ENCODE results near the gene PLEK2.
"Not testable (repeated sequence)": the region's sequence is repeated elsewhere in the genome, so short reads cannot be mapped to it uniquely, and the experiment has no call there.

The PLEK2 gene

DNA sequence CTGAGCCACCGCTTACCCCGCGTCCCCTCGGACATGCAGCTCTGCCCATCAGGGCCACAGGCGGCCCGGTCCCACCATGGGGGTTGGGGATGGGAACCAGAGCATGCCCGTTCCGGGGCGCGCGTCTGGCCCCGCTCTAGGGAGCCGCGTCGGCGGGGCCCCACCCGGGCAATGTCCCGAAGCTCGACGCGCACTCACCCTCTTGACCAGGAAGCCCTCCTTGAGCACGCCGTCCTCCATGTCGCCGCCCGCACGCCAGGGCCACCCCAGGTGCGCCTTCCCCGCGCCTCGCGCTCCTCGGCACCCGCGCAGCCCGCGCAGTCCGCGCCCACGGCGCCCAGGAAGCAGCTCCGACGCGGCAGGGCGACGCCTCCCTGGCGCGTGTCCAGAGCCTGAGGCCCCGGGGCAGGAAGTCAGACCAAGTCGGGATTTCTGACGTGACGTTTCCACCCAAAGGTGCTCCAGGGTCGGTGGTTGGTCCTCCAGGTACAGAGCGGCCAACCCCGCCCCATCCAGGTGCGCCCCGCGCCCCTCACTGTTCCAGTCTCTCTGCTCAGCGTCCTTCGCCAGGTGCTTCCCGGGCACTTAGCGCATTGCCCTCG lies at the start of gene PLEK2:
Gene PLEK2, minus strand, starts transcription at position 346 of the 602 bp plus-strand sequence. Its CDS starts 106 bp downstream, at position 240.
- peak; percentile 45 for DNase-seq

DNA sequence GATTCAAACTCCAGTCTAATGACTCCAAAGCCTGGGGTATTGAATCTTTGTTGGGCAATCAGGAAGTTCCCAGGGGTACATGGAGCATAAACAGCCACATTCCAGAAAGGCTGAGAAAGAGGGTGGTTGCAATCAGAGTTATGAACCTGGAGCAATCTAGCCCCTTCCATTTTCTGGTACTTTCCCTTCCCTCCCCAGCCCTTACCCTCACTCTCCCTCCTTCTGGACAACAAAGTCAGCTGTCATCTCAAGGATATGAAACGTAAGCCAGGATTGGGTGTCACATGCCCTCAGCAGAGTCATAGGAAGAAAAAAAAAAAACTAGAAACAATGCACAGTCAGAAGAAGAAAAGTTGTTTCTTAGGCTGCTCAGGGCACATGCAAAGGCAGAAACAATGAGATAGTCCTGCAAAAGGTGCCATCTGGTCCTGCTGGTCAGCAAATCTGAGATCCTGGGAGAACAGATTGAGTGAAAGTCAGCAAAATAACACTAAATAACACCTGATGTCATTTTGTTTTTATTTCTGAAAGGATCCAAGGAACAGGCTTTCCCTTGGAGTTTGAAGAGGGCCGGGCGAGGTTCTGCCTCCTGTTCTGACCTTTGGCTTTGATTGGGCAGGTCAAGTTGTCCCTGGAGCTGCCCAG lies 49.5 kb upstream of the PLEK2 start:
- DNase-seq: no peak

DNA sequence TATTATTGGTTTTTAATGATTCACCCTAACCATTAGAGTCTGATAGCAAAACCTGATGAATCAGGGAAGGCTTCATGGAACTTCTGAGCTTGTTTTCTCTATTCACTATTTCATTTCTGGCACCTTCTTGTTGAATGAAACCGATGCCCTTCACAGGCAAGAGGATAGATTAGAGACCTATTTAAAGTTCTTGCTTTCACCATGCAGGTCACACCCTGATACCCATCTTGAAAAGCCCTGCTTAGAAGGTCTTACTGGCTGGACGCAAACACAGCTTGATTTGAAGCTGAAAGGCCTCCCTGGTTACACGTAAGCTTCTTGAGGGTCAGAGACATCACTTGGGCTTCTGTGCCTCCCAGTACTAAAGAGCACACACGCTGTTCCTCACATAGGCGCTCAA lies 47.4 kb upstream of the PLEK2 start:
- no peak for DNase-seq

DNA sequence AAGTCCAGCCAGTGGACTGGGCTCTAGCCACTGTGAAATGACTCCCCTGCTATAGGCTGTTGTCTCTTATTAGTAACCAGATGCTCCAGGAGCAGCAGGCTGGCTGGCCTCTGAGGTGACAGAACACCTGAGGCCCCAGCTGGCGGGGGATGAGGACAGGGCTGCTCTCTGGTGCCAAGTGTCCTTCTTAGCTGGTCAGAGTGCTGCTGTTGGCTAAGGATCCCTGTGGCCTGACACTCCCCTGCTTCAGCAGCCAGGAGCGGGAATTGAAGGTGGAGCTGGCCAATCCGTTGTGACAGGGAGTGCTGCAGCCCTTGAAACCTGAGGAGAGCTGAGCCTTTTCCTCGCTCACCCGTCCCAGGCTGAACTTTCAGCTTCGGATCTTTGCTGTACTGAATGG lies 45.8 kb upstream of the PLEK2 start:
- DNase-seq: no peak

DNA sequence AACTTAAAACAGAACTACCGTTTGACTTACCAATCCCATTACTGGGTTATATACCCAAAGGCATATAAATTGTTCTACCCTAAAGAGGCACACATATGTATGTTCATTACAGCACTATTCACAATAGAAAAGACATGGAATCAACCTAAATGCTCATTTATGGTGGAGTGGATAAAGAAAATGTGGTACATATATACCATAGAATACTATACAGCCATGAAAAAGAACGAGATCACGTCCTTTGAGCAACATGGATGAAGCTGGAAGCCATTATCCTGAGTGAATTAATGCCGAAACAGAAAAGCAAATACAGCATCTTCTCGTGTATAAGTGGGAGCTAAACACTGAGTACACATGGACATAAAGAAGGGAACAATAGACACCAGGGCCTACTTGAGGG lies 44.8 kb upstream of the PLEK2 start:
- DNase-seq: no peak

GRCh38 chr14:67453575-67454300 lies 41.8 kb upstream of the PLEK2 start:
- DNase-seq: no peak

- not testable (repeated sequence) for DNase-seq
Observed at GRCh38 chr14:67451667-67452066, 39.7 kb upstream of the PLEK2 start.

DNA sequence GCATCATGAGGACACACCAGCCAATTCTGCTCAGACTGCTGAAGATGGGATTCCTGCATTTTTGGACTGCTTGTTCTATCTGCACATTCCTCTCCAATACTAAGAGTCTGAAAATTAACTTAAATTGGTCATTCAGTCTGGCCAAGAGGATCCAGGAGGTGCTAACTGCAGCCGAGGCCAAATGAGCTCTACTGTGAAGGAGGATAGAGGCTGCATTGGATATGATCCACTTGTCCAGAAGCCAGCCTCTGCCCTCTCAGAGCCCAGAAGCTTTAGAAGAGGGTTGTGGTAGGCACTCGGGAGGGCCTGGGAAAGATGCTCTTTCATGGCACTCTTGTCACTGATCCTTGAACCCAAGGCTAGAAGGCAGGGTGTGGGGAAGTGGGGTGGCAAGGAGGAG lies 37.1 kb upstream of the PLEK2 start:
- DNase-seq: no peak

DNA sequence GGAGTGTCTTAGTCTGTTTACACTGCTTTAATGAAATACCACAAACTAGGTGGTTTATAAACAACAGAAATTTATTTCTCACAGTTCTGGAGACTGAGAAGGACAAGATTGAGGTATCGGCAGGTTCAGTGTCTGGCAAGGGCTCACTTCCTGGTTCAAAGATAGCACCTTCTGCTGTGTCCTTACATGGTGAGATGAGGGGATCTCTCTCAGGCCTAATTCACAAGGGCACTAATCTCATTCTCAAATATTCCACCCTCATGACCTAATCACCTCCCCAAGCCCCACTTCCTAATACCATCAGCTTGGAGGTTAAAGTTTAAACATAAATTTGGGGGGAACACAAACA lies 35.0 kb upstream of the PLEK2 start:
- no peak for DNase-seq

DNA sequence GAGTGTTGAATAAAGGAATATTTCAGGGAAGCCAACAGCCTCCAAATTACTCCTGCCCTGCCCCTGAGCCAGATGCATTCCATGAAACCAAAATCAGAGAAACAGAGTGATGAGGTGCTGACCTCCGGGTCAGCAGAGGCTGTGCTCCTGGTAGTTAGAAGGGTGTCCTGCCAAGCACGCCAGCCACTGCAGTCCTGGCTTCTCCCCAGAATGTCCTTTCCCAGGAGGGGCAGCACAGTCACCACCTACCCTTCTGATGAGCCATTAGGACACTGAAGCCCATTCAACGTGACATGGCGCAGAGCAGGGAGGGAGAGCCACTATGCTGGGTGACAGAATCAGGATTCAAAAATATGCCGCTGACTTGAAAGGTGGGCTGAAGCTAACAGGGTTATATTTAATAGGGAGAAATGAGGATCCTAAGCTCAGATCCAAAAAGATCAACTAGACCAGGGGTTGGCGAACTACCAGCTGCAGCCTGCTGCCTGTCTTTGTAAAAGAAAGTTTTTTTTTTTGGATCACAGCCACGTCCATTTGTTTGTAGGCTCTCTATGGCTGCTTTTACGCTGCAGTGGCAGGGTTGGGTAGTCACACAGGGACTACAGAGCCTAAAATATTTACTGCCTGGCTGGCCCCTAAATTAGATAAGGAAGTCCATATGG lies 34.5 kb upstream of the PLEK2 start:
- DNase-seq: no peak

DNA sequence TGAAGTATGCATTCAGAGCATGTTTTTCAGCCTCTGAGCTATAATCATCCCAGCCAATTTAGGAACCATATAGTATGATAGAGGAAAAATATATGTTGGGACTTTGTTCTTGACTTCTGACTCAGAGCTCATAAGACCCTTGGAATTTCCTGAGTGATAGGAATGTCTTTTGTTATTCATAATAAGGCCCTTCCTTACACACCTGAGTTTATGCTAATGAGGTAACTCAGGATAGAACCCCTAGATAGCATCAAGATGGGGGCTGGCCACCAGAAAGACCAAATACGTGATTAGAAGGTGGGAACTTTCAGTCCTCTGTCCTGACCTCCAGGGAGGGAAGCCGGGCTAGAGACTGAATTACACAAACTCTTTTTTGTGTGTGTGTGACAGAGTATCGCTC lies 32.4 kb upstream of the PLEK2 start:
- DNase-seq: no peak

- no peak for DNase-seq
Observed at GRCh38 chr14:67442139-67442906, 30.4 kb upstream of the PLEK2 start.

- DNase-seq: no peak
Observed at GRCh38 chr14:67441672-67442071, 29.7 kb upstream of the PLEK2 start.

- DNase-seq: no peak
Observed at GRCh38 chr14:67441256-67441655, 29.3 kb upstream of the PLEK2 start.

- DNase-seq: no peak
Observed at GRCh38 chr14:67440513-67440912, 28.5 kb upstream of the PLEK2 start.

GRCh38 chr14:67438969-67439368 lies 27.0 kb upstream of the PLEK2 start:
- no peak for DNase-seq

DNA sequence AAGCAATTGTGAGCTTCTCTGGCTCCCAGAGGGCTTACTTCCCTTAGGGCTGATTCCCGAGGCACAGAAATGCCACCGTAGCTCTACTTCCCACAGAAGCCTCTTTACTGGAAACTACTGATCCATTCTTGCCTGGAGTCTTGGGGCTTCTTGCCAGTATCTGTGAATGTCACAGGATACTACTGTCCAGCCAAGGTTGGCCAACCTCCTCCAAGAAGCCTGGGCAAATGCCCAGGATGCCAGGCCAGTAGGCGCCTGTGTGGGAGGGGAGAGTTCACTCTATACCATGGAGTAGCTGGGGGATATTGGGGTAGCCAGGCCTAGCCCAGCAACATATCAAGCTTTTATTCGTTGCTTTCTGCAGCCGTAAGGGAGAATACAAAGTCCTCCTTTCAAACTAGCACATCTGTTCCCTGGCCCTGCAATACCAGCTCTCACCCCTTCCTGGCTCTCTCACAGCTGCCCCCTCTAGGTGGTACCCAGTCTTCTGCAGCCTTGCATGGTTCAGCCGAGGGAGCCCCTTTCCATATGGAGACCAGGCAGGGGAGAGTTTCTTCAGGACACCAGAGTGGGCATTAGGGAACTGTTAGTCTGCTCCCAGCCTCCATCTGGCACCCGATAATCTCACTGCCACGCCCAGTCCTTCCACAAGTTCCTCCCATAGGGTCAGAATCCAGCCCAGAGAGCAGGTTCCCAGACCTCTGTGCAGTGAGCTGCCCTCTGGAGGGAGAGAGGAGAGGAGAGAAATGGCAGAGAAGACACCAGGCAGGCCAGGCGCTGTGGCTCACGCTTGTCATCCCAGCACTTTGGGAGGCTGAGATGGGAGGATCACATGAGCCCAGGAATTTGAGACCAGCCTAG lies 24.3 kb upstream of the PLEK2 start:
- no peak for DNase-seq

DNA sequence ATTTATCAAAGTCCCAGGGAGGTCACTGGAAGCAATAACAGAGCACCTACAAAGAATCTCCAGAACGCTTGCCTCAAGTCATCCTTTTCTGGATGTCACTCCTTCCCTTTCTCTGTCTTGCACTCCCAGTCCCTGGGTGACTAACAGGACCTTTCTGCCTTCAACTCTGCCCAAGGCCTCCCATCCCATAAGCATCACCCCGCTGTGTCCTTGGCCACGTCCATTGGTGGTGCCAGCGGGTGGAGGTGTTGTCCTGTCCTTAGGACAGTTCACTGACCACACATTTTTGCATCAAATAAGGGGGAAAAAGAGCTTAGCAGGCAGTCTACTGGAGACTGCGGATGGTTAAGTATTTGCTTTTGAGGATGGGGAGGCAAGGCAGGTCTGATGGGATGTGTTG lies 23.6 kb upstream of the PLEK2 start:
- DNase-seq: no peak

DNA sequence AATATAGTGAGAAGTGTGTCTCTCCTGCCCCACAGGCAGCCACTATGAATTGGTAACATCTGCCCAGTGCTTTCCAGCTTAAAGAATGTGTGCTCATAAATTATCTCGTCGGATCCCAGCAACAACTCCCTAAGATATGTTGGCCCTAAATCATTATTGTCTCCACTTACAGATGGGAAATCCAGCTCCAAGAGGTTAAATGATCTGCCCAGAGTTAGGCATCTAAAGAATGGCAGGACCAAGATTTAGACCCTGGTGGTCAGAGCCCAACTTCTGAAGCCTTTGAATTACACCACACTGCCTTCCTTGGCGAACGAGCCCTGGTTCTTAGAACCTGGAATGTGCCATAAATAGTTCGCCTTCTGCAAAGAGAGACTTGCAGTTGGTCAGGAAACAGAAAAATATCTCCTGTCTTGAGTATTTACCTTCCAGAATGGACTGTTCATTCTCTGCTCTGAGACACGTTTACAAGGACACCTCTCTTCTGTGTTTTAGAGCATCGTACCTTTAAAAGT lies 20.1 kb upstream of the PLEK2 start:
- no peak for DNase-seq

GRCh38 chr14:67429510-67430205 lies 17.7 kb upstream of the PLEK2 start:
- no peak for DNase-seq

DNA sequence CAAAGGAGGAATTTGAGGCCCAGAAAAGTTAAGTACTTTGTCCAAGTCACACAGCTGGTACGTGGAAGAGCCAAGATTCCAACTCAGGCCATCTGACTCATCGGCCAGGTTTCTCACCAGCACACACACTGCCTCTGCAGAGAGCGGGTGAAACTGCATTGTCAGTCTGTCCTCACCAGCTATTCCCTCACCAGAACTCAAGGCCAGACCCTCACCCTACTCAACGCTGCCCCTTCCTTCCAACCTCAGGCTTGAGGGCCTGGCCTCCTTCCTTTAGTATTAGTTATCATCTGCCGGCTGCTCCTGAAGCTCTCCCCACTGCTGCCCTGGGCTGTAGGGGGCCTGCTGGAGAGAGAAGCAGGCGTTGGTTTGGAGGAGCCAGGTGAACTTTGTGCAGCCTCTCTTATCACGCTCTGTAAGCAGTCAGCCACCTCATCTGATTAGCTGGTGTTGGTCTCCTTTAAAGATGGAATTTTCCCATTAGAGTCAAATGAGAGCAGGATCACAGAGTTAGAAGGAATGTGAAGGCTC lies 16.6 kb upstream of the PLEK2 start:
- DNase-seq: no peak

All from NCI-H748 treated with DMSO at 0.1 percent for 48 hours (cell line).